NCI-H2196 (cell line): Measurements from ENCODE around the gene HOXC10.
A peak's percentile ranks its signal among the peaks of the same experiment; 100 is the strongest.

Experiments used
- DNase-seq: peaks from one replicate; lab custom pipeline; 2025; ENCODE audit not compliant: unreplicated experiment; lab: John Stamatoyannopoulos, UW

The HOXC10 gene

DNA sequence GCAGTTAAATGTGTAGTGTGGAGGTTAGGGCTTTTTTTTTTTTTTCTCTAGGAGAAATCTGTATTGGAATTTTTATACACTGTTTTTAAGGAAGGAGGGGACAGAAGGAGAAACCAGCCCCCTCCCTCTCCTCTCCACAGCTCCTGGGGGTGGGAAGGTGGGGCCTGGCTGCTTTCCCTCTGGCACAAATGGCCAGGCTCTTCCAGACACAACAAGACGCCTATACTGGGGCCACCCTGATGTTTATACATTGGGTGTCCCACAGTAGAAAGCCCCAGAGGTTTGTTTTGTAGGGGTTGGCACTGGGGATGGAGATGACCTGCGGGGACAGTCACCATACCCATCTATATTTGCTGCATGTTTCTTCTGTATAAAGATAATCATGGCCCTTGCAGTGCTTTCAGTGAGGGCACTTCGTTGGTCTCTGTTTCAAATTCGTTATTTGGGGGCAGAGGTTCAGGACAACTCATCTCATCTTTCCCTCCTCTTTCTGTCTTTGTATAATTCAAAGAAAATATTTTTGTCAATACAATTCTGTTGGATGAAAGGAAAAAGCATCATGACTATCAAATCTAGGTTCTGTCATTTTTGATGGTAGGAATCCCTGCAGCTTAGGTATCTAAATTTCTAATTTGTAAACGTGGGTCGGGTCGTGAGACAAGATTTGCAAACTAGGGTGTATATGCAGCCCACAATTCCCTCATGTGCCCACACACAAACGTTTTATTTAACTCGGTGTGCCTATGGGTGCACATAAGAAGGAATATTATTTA, 7.9 kb upstream of the HOXC10 start:
- DNase-seq = no peak

DNA sequence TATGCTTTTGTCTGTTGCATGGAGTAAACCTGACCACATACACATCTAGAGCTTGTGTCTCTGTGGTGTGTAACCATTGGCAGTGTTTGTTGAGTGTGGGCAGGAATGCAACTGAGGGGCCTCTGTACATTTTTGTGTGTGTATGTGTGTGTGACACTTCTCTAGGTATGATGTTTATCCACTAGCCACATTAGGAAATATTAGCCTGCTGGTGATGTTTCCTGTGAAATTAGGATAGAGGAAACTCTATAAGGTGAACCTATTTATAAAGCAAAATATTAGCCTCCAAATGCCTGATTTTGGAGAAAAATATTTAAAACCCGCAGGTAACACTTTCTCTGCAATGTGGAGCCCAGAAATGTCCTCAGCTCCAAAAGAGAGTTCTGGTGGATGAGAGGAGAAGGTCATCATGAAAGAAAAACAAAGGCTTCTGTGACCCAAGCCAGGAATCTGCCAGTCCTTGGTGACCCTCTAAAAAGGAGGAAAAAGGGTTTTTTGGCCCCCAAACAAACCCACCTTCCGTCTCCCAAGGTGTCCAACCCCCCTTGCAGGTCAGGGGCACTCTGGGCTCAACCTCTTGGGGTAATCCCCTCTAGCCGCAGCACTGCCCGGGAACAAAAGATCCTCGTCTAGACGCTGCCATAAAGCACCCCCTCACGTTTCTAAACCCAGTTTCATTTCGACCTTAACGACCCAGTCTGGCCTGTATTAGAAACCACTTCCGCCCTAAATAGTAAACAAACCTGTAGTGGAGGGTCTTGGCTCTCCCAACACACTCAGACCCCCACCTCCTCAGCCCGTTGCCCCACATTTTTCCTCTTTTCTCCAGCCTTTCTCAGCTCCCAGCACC, 7.1 kb upstream of the HOXC10 start:
- no peak for DNase-seq

GRCh38 chr12:53978477-53979356, 6.2 kb upstream of the HOXC10 start:
- no peak for DNase-seq

DNA sequence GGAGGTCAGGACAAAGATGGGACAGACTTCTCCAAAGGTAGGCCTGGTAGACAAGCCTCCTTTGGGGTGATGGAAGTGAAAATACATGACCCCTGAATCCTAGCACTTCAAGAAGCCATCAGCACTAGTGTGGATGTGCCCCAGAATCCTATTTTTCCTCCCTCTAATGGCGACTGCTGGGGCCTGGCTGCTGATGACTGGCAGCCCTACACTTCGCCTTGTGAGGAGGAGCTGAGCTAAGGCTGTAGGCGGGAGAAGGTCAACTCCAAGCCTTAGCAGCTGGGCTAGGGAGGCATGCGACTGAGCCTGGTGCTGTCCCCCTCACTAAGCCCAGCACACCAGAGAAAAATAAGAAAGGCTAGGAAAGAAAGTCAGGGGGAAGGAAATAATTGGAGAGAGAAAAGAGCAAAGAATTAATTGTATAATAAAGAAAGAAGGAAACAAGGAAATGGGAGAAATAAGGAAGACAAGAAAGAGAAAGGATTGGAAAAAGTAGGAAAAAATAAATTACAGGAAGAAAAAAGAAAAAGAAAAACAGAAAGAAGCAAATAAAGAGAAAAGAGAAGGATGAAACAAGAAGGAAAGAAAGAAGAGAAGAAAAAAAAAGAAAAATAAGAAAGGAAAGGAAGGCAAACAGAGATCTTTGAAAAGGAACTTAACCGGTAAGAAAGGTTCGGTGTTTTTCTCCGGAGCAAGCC, 4.7 kb upstream of the HOXC10 start:
- no peak for DNase-seq

DNA sequence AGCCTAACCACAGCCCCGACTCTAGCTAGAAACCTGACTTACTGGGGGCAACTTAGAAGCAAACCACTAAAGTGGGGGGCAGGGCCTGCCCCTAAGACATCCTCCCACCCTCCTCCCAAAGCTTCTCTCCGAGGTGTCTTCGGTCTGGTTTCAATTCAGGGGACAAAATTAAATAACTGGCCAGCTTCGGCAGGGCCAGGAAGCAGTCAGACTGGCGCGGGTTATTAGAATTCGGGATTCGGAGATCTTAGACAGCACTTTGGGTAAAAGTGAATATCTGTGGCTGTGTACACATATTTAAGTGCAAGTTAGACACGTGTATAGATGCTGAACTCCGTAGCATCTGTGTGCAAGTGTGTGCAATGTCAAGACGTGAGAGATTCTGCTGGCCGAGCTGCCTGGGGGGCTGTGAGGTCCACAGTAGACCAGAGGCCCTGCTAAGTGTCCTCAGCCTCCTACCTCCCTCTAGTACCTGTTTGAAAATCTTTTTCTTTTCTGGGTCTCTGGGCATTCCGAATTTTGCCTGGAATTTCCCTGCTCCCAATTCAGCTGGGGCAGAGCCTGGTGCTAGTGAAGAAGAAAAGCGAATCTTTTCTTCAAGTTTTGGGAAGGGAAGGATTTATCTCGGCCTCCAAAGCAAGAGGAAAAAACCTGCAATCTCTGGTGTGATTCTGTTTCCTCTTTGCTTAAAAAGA, 4.0 kb upstream of the HOXC10 start:
- no peak for DNase-seq

GRCh38 chr12:53981634-53982565, 3.0 kb upstream of the HOXC10 start:
- no peak for DNase-seq

- no peak for DNase-seq
Observed at GRCh38 chr12:53982648-53983567, 2.0 kb upstream of the HOXC10 start.

DNA sequence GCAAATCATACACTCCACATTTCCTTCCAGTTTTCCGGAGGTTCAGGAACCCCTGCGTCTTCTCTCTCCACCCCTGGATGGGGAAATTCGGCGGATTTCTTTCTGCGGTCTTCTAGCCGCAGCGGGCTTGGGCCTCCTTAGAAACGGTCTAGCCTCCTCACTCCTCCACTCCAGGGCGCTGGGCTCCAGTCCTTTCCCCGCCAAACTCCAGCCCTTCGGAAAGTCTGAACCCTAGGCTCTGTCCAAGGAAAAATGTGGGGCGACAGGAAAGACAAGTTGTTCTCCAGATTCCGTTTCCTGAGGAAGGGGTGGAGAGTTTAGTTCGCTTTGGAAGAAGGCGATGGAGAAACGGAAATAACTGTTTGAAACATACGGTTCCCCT, 1.4 kb upstream of the HOXC10 start:
- DNase-seq = no peak

DNA sequence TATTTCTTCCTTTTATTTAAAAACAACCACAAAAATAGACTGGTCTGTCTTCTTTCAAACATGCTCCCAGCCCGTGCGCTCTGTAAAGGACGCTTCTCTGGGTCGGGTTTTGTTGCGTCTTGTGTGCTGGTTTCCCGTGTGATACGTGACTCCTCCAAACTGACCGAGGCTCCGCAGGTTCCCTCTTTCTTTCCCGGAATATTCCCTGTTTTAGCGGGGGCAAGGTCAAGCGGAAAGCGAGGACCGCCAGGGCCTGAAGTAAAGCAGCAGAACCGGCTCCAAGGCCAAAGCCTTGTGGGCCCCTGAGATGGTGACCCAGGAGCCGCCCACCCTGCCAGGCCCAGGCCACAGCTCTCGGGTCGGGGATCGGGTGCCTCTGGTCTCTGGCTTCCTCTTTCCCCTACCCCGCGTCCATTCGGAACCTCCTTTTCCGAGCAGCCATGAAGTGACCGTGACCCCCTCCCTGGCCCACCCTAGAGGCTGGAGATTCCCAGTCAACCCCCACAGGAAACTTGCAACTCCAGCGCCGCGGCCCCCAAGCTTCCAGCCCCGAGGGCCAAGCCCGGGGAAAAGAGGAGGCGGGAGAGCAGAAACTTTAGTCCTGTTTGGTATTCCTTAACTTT, 885 bp upstream of the HOXC10 start:
- DNase-seq = no peak

DNA sequence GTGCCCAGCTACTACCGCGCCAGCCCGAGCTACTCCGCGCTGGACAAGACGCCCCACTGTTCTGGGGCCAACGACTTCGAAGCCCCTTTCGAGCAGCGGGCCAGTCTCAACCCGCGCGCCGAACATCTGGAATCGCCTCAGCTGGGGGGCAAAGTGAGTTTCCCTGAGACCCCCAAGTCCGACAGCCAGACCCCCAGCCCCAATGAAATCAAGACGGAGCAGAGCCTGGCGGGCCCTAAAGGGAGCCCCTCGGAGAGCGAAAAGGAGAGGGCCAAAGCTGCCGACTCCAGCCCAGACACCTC, 697 bp downstream of the HOXC10 start:
- no peak for DNase-seq

GRCh38 chr12:53985994-53986685, 1.2 kb downstream of the HOXC10 start:
- no peak for DNase-seq

GRCh38 chr12:53986686-53987483, 1.9 kb downstream of the HOXC10 start:
- DNase-seq = no peak

GRCh38 chr12:53987787-53988230, 2.9 kb downstream of the HOXC10 start:
- no peak for DNase-seq

- DNase-seq = no peak
Observed at GRCh38 chr12:53988541-53989226, 3.7 kb downstream of the HOXC10 start.

DNA sequence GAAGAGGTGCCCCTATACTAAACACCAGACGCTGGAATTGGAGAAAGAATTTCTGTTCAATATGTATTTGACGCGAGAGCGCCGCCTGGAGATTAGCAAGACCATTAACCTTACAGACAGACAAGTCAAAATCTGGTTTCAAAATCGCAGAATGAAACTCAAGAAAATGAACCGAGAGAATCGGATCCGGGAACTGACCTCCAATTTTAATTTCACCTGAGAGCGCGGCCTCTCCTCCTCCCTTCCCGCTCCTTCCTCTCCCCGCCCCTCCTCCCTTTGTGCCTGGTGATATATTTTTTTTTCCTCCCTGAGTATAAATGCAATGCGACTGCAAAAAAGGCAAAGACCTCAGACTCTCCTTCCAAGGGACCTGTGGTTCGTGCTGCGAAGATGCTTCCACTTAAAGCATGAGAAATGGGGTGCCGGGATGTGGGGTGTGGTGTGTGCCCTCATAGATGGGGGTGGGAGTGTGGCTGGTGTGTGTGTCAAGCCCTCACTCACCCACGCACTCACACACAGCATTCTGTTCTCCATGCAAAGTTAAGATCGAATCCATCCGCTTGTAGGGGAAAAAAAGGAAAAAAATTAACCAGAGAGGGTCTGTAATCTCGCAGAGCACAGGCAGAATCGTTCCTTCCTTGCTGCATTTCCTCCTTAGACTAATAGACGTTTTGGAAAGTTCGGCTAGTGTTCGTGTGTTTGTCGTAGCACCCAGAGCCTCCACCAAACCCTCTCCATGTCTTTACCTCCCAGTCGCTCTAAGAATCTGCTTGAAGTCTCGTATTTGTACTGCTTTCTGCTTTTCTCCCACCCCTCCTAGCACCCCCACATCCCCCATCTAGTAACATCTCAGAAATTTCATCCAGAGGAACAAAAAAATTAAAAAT, 4.5 kb downstream of the HOXC10 start:
- peak; percentile 47 for DNase-seq
